Esophagus squamous epithelium (tissue), 5 donors: ENCODE measurements around the gene RAB8B. TPM values are rescaled to one million over a fixed set of nuclear protein-coding genes. Genes with fewer than 3 reads are reported as not detected.
A peak's percentile ranks its signal among the peaks of the same experiment; 100 is the strongest.

Experiments
- DNase-seq: peaks from one replicate; lab custom pipeline; 2025; lab: John Stamatoyannopoulos, UW
- H3K27ac ChIP-seq, 4 donors: fragments of 200-600 bp; sonication (generic); one replicate each; pipeline ENCODE4 v1.5.1; 2016 to 2019; ENCODE audit warnings: mild to moderate bottlenecking in 1 of 4
- H3K27me3 ChIP-seq, 4 donors: fragments of 200-600 bp; sonication (generic); 1 replicate in 3 of 4; 2 replicates in 1 of 4; pipeline versions ENCODE4 v1.5.1 to v1.6.0; 2017 to 2021; ENCODE audit warnings: antibody characterized with exemption in 1 of 4
- H3K36me3 ChIP-seq, 3 donors: fragments of 200-600 bp; sonication (generic); one replicate each; pipeline ENCODE4 v1.5.1; 2016 to 2019
- H3K4me1 ChIP-seq, 3 donors: fragments of 200-600 bp; sonication (generic); one replicate each; pipeline ENCODE4 v1.5.1; 2017 to 2019
- H3K4me3 ChIP-seq, 4 donors: fragments of 200-600 bp; sonication (generic); 1 replicate in 3 of 4; 2 replicates in 1 of 4; pipeline ENCODE4 v1.5.1; 2016 to 2019; ENCODE audit warnings: mild to moderate bottlenecking in 2 of 4, moderate library complexity in 1 of 4
- H3K9me3 ChIP-seq, 3 donors: fragments of 200-600 bp; sonication (generic); one replicate each; pipeline ENCODE4 v1.5.1; 2016 to 2019
- CTCF ChIP-seq, 6 experiments: fragments of 450-650 bp in 4 of 6; fragments of 200-600 bp in 2 of 6; sonication (generic) in 2 of 6; IDR thresholded peaks; one replicate each; pipeline ENCODE4 v1.5.1; 2016 to 2019; ENCODE audit warnings: antibody characterized with exemption in 6 of 6, mild to moderate bottlenecking in 4 of 6, moderate library complexity in 4 of 6
- POLR2A ChIP-seq, 4 donors: fragments of 450-650 bp; IDR thresholded peaks; one replicate each; pipeline ENCODE4 v1.6.1; 2017; ENCODE audit warnings: antibody characterized with exemption in 4 of 4, mild to moderate bottlenecking in 4 of 4, moderate library complexity in 3 of 4
- WGBS, 2 donors: methylation state at CpG; one replicate each; pipeline ENCODE4 v1.1.5; 2018; 5-methylcytosine and 5-hydroxymethylcytosine counted together
- intact Hi-C: fragments of 100-400 bp; cut with DNase I; formaldehyde crosslinking; loops from one replicate; pipeline ENCODE4 v1.15.0; 2022
- total RNA-seq, 4 donors: library from RNA; depleted of rRNA; stranded (reverse); fragments of >200 nt; gene quantifications; one replicate each; pipeline ENCODE4 v1.1.0, GENCODE V29; 2016
- donor health status: DM: yes; HTN: yes; CAD: no.

The RAB8B gene
- total RNA-seq, 4 donors from 2014 or later = 3.1 to 22.7 (median 10.0) TPM

DNA sequence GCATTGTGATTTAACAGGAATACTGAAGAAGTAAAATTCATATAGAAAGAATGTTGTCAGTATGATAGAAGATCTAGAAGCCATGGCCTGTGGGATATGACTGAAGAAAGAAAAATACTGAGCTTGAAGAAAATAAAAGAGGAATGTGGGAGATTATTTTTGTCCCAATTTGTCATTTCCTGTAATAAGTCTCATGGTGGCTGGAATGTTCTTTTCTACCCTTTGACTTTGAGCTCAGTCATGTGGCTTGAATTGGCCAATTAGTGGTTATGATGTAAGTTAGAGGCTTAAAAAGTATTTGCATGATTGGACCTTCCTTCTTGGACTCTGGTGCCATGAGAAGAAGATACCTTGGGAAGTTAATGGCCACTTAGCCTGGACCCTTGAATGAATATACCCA, 102.1 kb downstream of the RAB8B start:
- intact Hi-C loops = loop anchor here (5.0 kb wide), 1 partner anchor 111 kb away; no protein-coding TSS in a partner anchor
- no peak for TF ChIP-seq POLR2A (IDR thresholded peaks at IDR 0.05)
- no peak for TF ChIP-seq CTCF (IDR thresholded peaks at IDR 0.05)
- H3K27me3 ChIP-seq = no peaks in the 10 kb centered on the region
- peaks cover 0 to 6% (median 0%) of the 10 kb centered on the region in 3 donors for H3K4me1 ChIP-seq
- H3K9me3 ChIP-seq = no peaks in the 10 kb centered on the region
- DNase-seq = no peak
- no peak overlapping the region for H3K4me3 ChIP-seq
- peak overlapping the region in 1 of 4 donors; percentile 13 for H3K27ac ChIP-seq
- peaks cover 0 to 12% (median 0%) of the 10 kb centered on the region in 3 donors for H3K36me3 ChIP-seq

DNA sequence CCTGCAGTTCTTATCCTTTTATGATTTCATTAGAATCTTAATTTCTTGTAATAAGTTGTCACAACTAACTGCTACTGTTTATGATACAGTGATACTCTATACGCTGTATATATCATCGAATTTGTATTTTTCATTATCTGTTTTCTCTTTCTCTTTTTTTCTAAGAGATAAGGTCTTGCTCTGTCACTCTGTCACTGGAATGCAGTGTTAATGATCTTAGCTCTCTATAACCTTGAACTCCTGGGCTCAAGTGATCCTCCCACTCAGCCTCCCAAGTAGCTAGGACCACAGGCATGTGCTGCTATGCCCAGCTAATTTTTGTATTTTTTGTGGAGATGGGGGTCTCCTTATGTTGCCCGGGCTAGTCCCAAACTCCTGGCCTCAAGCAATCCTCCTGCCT, 102.8 kb downstream of the RAB8B start:
- no peak overlapping the region for H3K27ac ChIP-seq
- no peak overlapping the region for H3K4me3 ChIP-seq
- intact Hi-C loops = loop anchor here (5.0 kb wide), 1 partner anchor 110 kb away; no protein-coding TSS in a partner anchor
- TF ChIP-seq CTCF (IDR thresholded peaks at IDR 0.05) (no peak), POLR2A (IDR thresholded peaks at IDR 0.05) (no peak)
- DNase-seq = no peak
- H3K9me3 ChIP-seq = no peaks in the 10 kb centered on the region
- no peaks in the 10 kb centered on the region for H3K27me3 ChIP-seq
- WGBS, 2 donors = 90 to 92% methylated on average over 3 of the region's 3 CpGs
- peaks cover 0 to 6% (median 0%) of the 10 kb centered on the region in 3 donors for H3K4me1 ChIP-seq
- peaks cover 0 to 7% (median 0%) of the 10 kb centered on the region in 3 donors for H3K36me3 ChIP-seq

- H3K4me1 ChIP-seq = peaks cover 0 to 6% (median 0%) of the 10 kb centered on the region in 3 donors
- H3K27ac ChIP-seq = no peak overlapping the region
- no peak for DNase-seq
- peaks cover 0 to 8% (median 0%) of the 10 kb centered on the region in 3 donors for H3K36me3 ChIP-seq
- TF ChIP-seq POLR2A (IDR thresholded peaks at IDR 0.05) = no peak
- TF ChIP-seq CTCF (IDR thresholded peaks at IDR 0.05) = no peak
- intact Hi-C loops = loop anchor here (5.0 kb wide), 1 partner anchor 110 kb away; no protein-coding TSS in a partner anchor
- no peaks in the 10 kb centered on the region for H3K9me3 ChIP-seq
- H3K4me3 ChIP-seq = no peak overlapping the region
- no peaks in the 10 kb centered on the region for H3K27me3 ChIP-seq
- WGBS, 2 donors = 82 to 83% methylated on average over 5 of the region's 5 CpGs
These were observed 103.4 kb downstream of the RAB8B start for GRCh38 chr15:63292771-63293170.

GRCh38 chr15:63294359-63294758, 105.0 kb downstream of the RAB8B start:
- peaks cover 0 to 23% (median 0%) of the 10 kb centered on the region in 3 donors for H3K36me3 ChIP-seq
- no peak overlapping the region for H3K4me3 ChIP-seq
- H3K27me3 ChIP-seq = no peaks in the 10 kb centered on the region
- intact Hi-C loops = loop anchor here (5.0 kb wide), 1 partner anchor 108 kb away; no protein-coding TSS in a partner anchor
- H3K9me3 ChIP-seq = no peaks in the 10 kb centered on the region
- no peak for DNase-seq
- no peaks in the 10 kb centered on the region for H3K4me1 ChIP-seq
- TF ChIP-seq POLR2A (IDR thresholded peaks at IDR 0.05) (no peak), CTCF (IDR thresholded peaks at IDR 0.05) (no peak)
- H3K27ac ChIP-seq = no peak overlapping the region
- 78 to 89% methylated on average over 3 of the region's 3 CpGs for WGBS, 2 donors

DNA sequence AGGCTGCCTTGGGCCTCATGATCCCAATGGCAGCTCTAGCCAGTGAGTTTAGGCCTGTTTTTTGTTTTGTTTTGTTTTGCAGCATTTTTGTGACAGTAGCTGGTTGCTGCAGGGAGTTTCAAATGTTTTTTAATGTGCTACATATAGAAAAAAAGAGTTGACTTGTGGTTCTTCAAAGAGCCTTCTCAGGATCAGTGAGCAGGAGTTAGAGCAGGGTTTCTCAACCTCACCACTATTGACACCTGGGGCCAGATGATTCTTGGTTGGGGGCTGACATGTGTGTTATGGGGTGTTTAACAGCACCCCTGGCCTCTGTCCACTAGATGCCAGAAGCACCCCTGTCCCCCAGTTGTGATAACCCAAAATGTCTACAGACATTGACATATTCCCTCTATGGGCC, 105.9 kb downstream of the RAB8B start:
- no peaks in the 10 kb centered on the region for H3K4me1 ChIP-seq
- TF ChIP-seq POLR2A (IDR thresholded peaks at IDR 0.05) (no peak), CTCF (IDR thresholded peaks at IDR 0.05) (no peak)
- no peaks in the 10 kb centered on the region for H3K9me3 ChIP-seq
- no peak overlapping the region for H3K4me3 ChIP-seq
- no peak for DNase-seq
- peaks cover 0 to 29% (median 0%) of the 10 kb centered on the region in 3 donors for H3K36me3 ChIP-seq
- H3K27me3 ChIP-seq = no peaks in the 10 kb centered on the region
- intact Hi-C loops = no loop called here
- H3K27ac ChIP-seq = no peak overlapping the region
